Loucy (cell line): ENCODE results near the gene CEP112.

Experiments used
- EZH2phosphoT487 ChIP-seq: fragments of 200-600 bp; IDR thresholded peaks from 2 replicates; pipeline ENCODE4 v1.6.1; 2018; ENCODE audit warnings: antibody characterized with exemption, mild to moderate bottlenecking, moderate library complexity, borderline replicate concordance
- TF ChIP-seq, protein P1 (sequence below): fragments of 200-600 bp; sonication (generic); conservative IDR thresholded peaks from 2 replicates; pipeline ENCODE4 v1.5.1; 2014; ENCODE audit warnings: mild to moderate bottlenecking, antibody characterized with exemption, low read length

DNA sequence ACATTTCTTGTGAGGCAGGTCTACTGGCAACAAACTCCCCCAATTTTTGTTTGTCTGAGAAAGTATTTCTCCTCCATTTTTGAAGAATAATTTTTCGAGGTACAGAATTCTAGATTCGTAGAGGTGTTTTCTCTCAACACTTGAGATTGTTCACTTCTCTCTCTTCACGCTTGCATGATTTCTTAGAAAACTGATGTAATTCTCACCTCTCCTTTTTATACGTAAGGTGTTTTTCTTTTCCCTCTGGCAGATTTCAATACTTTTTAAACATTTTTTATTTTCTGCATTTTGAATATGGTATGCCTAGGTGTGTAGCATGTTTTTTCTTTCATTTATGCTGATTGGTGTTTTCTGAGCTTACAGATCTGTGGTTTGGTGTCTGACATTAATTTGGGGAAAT, 429.0 kb downstream of the CEP112 start:
- TF ChIP-seq, protein P1, sequence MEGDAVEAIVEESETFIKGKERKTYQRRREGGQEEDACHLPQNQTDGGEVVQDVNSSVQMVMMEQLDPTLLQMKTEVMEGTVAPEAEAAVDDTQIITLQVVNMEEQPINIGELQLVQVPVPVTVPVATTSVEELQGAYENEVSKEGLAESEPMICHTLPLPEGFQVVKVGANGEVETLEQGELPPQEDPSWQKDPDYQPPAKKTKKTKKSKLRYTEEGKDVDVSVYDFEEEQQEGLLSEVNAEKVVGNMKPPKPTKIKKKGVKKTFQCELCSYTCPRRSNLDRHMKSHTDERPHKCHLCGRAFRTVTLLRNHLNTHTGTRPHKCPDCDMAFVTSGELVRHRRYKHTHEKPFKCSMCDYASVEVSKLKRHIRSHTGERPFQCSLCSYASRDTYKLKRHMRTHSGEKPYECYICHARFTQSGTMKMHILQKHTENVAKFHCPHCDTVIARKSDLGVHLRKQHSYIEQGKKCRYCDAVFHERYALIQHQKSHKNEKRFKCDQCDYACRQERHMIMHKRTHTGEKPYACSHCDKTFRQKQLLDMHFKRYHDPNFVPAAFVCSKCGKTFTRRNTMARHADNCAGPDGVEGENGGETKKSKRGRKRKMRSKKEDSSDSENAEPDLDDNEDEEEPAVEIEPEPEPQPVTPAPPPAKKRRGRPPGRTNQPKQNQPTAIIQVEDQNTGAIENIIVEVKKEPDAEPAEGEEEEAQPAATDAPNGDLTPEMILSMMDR, result no peak
- TF ChIP-seq EZH2phosphoT487, result no peak
